GM06990 (cell line): ENCODE data around the gene GABRG3.

ENCODE experiments used
- DNase-seq: peaks from one replicate; pipeline ENCODE4 v3.0.0-alpha.2; 2011; ENCODE audit not compliant: insufficient read length; ENCODE audit errors: extremely low read depth
- H3K27me3 ChIP-seq: replicated peaks from 2 replicates; pipeline ENCODE4 v1.6.0; 2011; ENCODE audit warnings: low read length; ENCODE audit not compliant: control insufficient read depth, insufficient read depth
- H3K36me3 ChIP-seq: 2 replicates; pipeline ENCODE4 v1.5.1; 2011; ENCODE audit warnings: low read length; ENCODE audit not compliant: control insufficient read depth, insufficient read depth
- H3K4me3 ChIP-seq: replicated peaks from 2 replicates; pipeline ENCODE4 v1.5.1; 2011; ENCODE audit warnings: low read depth, mild to moderate bottlenecking, control low read depth, low read length
- CTCF ChIP-seq: IDR thresholded peaks from 2 replicates; pipeline ENCODE4 v1.5.1; 2011; ENCODE audit warnings: low read length, control low read depth, mild to moderate bottlenecking, inconsistent platforms; ENCODE audit not compliant: insufficient read depth, poor library complexity, severe bottlenecking

The GABRG3 gene

DNA sequence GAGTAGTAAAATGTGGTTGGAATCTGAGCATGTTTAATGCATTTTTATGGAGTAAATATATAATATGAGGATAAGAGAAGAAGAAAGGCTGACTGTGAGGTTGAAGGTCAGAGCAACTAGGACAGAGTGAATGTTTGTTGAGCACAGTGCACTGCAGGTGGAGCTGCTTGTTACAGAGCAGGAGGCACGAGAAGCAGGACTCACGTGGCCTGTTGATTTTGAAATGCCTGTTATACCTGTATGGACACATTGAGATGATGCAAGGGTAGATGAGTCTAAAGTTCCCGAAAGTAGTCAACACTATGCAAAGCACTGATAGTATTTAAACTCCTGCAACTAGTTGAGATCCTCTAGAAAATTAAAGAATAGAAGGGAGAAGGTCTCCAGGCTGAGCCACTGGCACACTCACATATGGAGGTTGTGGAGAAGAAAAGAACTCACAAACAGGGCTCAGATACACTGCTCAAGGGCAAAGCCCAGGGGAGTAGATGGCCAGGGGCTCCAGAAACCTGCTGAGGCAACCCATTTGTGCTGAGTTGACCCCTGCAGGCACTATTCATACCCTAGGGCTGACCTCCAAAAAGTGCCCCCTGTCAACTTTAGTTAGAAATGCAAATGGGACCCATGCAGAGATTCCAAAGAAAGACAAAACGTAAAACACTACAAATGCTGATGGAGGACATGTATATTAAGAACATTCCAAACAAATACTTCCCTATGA is 541.5 kb downstream of the GABRG3 start:
- no peaks in the 10 kb centered on the region for H3K36me3 ChIP-seq
- H3K27me3 ChIP-seq: no peaks in the 10 kb centered on the region
- no peak for TF ChIP-seq CTCF
- no peak overlapping the region for H3K4me3 ChIP-seq
- DNase-seq: no peak

DNA sequence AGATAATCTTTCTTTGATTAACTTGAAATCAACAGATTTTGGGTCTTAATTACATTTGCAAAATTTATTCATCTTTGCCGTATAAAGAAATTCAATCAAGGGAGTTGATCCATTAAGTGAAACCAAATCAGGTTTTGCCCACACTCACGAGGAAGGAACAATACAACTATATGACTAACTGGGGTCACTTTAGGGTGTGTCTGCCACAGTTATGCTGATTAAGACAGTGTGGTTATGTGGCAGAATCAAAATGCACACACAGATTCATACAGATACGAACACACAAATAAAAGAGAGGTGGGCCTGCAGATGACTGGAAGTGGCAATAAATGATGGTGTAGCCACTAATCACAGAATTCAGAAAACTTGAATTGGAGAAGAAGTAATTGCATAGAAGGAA is 543.5 kb downstream of the GABRG3 start:
- no peaks in the 10 kb centered on the region for H3K36me3 ChIP-seq
- TF ChIP-seq CTCF: no peak
- no peak overlapping the region for H3K4me3 ChIP-seq
- no peaks in the 10 kb centered on the region for H3K27me3 ChIP-seq
- no peak for DNase-seq

DNA sequence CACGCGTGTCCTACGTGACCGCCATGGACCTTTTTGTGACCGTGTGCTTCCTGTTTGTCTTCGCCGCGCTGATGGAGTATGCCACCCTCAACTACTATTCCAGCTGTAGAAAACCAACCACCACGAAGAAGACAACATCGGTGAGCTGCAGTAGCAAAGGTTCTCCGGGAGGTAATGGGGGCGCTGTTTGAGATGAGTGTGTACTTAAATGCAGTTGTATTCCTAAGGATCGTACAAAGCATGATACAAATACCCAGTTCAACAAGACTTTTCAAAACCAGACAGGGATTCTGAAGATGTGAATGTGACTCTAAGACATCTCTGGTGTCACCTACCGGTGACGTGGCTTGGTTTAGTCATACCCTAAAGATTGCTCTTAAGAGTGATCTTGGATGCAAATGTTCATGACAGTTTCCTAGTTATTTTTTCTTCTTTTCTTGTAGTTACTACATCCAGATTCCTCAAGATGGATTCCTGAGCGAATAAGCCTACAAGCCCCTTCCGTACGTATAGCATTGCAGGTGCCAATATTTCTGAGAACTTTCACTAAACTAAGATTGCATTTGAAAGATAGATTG is 556.6 kb downstream of the GABRG3 start:
- Histone ChIP-seq H3K36me3 (no peaks in the 10 kb centered on the region), H3K27me3 (no peaks in the 10 kb centered on the region), H3K4me3 (no peak overlapping the region)
- no peak for TF ChIP-seq CTCF
- DNase-seq: no peak

GRCh38 chr15:27529399-27529798 is 558.4 kb downstream of the GABRG3 start:
- DNase-seq: no peak
- H3K36me3 ChIP-seq: no peaks in the 10 kb centered on the region
- H3K27me3 ChIP-seq: no peaks in the 10 kb centered on the region
- no peak for TF ChIP-seq CTCF
- H3K4me3 ChIP-seq: no peak overlapping the region

GRCh38 chr15:27530994-27531393 is 560.0 kb downstream of the GABRG3 start:
- TF ChIP-seq CTCF: no peak
- Histone ChIP-seq H3K27me3 (no peaks in the 10 kb centered on the region), H3K36me3 (no peaks in the 10 kb centered on the region), H3K4me3 (no peak overlapping the region)
- no peak for DNase-seq
